LNCAP (cell line): Measurements from ENCODE around the gene KCTD19.

Source experiments
- TF ChIP-seq, protein P1 (sequence below): fragments of 450-650 bp; IDR thresholded peaks from 2 replicates; pipeline ENCODE4 v1.5.1; 2017; ENCODE audit warnings: mild to moderate bottlenecking

The KCTD19 gene

DNA sequence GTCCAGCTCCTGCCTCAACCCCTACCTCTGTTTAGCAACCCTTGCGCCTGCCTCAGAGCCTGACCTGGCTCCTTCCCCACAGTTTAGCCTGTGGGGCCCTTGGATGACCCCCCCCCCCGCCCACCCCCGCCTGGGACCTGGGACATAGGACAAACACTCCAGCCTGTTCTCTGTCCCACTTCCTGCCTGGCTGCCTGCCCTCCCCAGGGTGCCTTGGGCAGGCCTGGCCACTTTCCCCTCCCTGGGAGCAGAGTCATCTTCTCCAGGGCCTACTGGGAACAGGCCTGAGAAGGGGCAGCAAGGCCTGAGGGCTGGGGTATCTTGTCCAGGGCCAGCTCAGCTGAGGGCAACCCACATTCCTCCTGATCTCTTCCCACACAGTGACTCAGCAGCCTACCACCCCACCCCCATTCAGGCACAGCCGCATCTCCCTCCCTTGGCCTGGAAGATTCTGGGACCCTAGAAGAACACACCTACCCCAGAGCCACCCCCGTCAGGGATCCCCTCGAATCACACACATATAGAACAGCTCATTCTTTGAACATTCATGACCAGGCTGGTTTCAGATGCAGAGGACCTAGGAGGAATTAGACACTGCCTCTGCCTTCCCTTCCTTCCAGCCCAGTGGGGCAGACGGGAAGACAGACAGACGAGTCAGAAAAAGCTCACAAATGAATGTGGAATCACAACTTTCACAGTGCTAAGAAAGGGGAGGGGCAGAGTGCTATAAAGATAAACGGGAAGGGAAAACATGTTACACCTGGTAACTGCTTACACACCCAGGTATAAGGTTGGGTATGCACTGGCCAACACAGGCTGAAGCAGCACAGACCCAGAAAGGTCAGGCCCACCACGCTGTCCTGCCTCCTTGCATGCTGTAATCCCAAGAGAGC is 85.3 kb downstream of the KCTD19 start:
- TF ChIP-seq, protein P1, sequence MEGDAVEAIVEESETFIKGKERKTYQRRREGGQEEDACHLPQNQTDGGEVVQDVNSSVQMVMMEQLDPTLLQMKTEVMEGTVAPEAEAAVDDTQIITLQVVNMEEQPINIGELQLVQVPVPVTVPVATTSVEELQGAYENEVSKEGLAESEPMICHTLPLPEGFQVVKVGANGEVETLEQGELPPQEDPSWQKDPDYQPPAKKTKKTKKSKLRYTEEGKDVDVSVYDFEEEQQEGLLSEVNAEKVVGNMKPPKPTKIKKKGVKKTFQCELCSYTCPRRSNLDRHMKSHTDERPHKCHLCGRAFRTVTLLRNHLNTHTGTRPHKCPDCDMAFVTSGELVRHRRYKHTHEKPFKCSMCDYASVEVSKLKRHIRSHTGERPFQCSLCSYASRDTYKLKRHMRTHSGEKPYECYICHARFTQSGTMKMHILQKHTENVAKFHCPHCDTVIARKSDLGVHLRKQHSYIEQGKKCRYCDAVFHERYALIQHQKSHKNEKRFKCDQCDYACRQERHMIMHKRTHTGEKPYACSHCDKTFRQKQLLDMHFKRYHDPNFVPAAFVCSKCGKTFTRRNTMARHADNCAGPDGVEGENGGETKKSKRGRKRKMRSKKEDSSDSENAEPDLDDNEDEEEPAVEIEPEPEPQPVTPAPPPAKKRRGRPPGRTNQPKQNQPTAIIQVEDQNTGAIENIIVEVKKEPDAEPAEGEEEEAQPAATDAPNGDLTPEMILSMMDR = no peak

DNA sequence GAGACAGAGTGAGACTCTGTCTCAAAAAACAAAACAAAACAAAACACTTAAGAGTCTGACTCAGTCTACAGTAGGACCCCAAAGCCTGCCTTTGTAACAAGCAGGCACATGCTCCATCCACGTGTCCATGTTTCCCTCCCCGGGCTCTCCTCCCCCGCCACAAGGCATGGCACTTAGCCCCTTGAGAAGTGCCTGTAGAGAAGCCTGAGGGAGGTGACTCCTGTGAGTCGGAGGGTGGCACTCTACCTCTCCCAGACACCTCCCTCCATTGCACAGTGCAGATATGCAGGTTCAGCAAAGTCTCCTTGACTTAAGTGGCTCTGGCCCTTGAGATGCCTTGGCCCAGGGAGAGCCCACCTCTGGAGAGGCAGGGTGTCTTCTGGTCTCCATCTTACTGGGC is 86.0 kb downstream of the KCTD19 start:
- TF ChIP-seq, protein P1 = no peak
